Breast epithelium (tissue), 3 donors: Measurements from ENCODE around the gene RBM7.

ENCODE experiments used
- POLR2A ChIP-seq: fragments of 450-650 bp; IDR thresholded peaks from one replicate; pipeline ENCODE4 v1.6.1; 2016; ENCODE audit warnings: antibody characterized with exemption, mild to moderate bottlenecking, moderate library complexity
- POLR2AphosphoS5 ChIP-seq, 3 donors: sonication (generic); formaldehyde crosslinking; IDR thresholded peaks; one replicate each; pipeline ENCODE4 v1.6.1; 2017; ENCODE audit warnings: antibody characterized with exemption in 3 of 3
- TF ChIP-seq, protein P1 (sequence below), 3 donors: fragments of 450-650 bp; IDR thresholded peaks; one replicate each; pipeline ENCODE4 v1.5.1; 2016 to 2017; ENCODE audit warnings: antibody characterized with exemption in 3 of 3, mild to moderate bottlenecking in 3 of 3, moderate library complexity in 3 of 3

DNA sequence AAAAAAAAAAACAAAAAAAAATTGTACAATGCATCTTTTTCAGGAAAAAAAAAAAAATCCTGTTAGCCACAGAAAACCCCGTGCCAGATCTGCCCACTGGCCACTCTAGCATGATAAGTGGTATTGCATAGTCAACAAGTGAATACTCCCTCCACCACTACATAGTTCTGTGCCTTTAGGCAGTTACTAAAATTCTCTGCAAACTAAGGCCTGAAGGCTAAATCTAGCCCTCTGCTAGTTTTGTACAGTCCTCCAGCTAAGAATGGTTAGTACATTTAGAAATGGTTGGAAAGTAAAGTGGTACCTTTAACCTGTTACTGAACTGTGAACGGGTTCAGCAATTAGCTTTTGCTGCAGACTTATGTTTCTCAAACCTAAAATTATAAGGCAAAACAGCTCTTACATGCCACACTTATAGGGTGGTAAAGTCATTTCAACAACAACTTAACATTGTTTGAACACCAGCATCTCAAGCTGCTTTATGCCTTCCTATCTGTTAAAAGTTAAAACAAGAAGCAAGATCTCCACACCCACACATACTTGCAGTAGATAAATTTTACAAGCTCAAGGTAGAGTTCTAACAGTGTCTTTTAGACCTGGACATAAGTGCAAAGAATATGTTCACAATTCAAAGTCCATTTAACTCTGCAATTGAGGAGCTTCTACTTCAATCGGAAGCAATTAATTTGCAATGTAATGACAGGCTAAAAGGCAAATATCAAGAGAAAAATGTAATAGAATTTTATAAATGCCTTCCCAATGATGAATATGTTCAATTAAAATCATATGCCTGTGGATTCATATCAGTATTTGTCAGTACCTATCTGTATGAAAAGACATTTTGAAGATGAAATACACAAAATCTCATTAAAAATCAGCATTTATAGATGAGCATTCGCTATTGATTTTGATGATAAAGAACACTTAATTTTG is 7.5 kb upstream of the RBM7 start:
- TF ChIP-seq, protein P1, sequence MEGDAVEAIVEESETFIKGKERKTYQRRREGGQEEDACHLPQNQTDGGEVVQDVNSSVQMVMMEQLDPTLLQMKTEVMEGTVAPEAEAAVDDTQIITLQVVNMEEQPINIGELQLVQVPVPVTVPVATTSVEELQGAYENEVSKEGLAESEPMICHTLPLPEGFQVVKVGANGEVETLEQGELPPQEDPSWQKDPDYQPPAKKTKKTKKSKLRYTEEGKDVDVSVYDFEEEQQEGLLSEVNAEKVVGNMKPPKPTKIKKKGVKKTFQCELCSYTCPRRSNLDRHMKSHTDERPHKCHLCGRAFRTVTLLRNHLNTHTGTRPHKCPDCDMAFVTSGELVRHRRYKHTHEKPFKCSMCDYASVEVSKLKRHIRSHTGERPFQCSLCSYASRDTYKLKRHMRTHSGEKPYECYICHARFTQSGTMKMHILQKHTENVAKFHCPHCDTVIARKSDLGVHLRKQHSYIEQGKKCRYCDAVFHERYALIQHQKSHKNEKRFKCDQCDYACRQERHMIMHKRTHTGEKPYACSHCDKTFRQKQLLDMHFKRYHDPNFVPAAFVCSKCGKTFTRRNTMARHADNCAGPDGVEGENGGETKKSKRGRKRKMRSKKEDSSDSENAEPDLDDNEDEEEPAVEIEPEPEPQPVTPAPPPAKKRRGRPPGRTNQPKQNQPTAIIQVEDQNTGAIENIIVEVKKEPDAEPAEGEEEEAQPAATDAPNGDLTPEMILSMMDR (IDR thresholded peaks at IDR 0.05): no peak
- TF ChIP-seq POLR2AphosphoS5 (IDR thresholded peaks at IDR 0.05) (no peak), POLR2A (no peak)
